Measurements from ENCODE around the gene PODNL1. TPM values are rescaled to one million over a fixed set of nuclear protein-coding genes. Genes with fewer than 3 reads are reported as not detected.

The PODNL1 gene
- total and polyA plus RNA-seq, 2 experiments from 2014 or later = 0.24 TPM; not detected in 1

DNA sequence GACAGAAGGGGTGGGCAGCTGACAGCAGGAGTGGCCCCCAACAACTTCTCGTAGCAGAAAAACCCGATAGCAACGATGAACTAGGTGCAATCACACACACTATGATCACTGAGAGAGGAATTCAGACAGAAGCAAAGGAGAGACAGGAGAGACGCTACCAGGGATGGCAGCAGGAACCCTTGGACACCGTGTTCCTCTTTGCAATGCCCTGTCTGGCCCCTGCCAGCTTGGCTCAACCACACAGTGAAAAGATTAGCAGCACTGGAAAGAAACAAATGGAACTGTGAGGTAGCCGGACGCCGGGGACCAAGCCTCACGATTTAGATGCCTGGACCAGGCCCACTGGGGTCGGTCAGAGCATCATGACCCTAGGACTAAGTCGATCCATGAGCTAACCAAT lies 37.7 kb upstream of the PODNL1 start:
- Mint-ChIP-seq H3K27me3 (ENCODE audit: insufficient read depth, low read depth, poor library complexity) (peaks cover 11% of the 10 kb centered on the region), H3K4me1 (peaks cover 18% of the 10 kb centered on the region), H3K4me3 (no peak overlapping the region; the same call in 2 of the 3 replicates), H3K9me3 (no peaks in the 10 kb centered on the region), H3K36me3 (ENCODE audit: low read depth) (peaks cover 3% of the 10 kb centered on the region; the same call in 1 of the 3 replicates), H3K27ac (no peak overlapping the region)
- H3K27ac ChIP-seq (ENCODE audit: low read depth) = no peak overlapping the region
- no peak overlapping the region for H3K4me3 ChIP-seq
- H3F3A ChIP-seq (replicated peaks; ENCODE audit: low read depth) = no peaks in the 10 kb centered on the region
- no peak overlapping the region for H3K4me2 ChIP-seq
- TF ChIP-seq JUNB (IDR thresholded peaks at IDR 0.05; ENCODE audit: unreplicated experiment) = no peak
- no peak for TF ChIP-seq STAT1 (IDR thresholded peaks at IDR 0.05; ENCODE audit: unreplicated experiment)
- no peak for TF ChIP-seq CREB1 (CRISPR knock-in tag; IDR thresholded peaks at IDR 0.05; ENCODE audit: low read depth)
- TF ChIP-seq EZH2 (IDR thresholded peaks at IDR 0.05; ENCODE audit: low read depth, unreplicated experiment) = no peak
- no peak for TF ChIP-seq EZH2phosphoT487 (IDR thresholded peaks at IDR 0.05; ENCODE audit: unreplicated experiment)
- no peak for TF ChIP-seq ZNF331 (CRISPR knock-in tag; IDR thresholded peaks at IDR 0.05; ENCODE audit: low read depth)
- TF ChIP-seq ZNF114 (CRISPR knock-in tag; IDR thresholded peaks at IDR 0.05) = no peak
- no peak for TF ChIP-seq ZNF462 (CRISPR knock-in tag; IDR thresholded peaks at IDR 0.05)
- TF ChIP-seq, protein P1, sequence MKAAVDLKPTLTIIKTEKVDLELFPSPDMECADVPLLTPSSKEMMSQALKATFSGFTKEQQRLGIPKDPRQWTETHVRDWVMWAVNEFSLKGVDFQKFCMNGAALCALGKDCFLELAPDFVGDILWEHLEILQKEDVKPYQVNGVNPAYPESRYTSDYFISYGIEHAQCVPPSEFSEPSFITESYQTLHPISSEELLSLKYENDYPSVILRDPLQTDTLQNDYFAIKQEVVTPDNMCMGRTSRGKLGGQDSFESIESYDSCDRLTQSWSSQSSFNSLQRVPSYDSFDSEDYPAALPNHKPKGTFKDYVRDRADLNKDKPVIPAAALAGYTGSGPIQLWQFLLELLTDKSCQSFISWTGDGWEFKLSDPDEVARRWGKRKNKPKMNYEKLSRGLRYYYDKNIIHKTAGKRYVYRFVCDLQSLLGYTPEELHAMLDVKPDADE (IDR thresholded peaks at IDR 0.05) = no peak
- TF ChIP-seq, protein P2, sequence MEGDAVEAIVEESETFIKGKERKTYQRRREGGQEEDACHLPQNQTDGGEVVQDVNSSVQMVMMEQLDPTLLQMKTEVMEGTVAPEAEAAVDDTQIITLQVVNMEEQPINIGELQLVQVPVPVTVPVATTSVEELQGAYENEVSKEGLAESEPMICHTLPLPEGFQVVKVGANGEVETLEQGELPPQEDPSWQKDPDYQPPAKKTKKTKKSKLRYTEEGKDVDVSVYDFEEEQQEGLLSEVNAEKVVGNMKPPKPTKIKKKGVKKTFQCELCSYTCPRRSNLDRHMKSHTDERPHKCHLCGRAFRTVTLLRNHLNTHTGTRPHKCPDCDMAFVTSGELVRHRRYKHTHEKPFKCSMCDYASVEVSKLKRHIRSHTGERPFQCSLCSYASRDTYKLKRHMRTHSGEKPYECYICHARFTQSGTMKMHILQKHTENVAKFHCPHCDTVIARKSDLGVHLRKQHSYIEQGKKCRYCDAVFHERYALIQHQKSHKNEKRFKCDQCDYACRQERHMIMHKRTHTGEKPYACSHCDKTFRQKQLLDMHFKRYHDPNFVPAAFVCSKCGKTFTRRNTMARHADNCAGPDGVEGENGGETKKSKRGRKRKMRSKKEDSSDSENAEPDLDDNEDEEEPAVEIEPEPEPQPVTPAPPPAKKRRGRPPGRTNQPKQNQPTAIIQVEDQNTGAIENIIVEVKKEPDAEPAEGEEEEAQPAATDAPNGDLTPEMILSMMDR (conservative IDR thresholded peaks at IDR 0.05; ENCODE audit: low read depth in 2 of 2) = no peak
- no peak for TF ChIP-seq POLR2AphosphoS5 (IDR thresholded peaks at IDR 0.05; ENCODE audit: low read depth)
- TF ChIP-seq REST (IDR thresholded peaks at IDR 0.05; ENCODE audit: unreplicated experiment) = no peak
- no peak for TF ChIP-seq NANOG (IDR thresholded peaks at IDR 0.05; ENCODE audit: borderline replicate concordance)
- no peak overlapping the region for H2AFZ ChIP-seq
- no peaks in the 10 kb centered on the region for H3K79me2 ChIP-seq (replicated peaks; ENCODE audit: insufficient read depth)
- no peaks in the 10 kb centered on the region for H3K27me3 ChIP-seq (ENCODE audit: insufficient read depth)
- H3K36me3 ChIP-seq (ENCODE audit: insufficient read depth) = no peaks in the 10 kb centered on the region
- H3K4me1 ChIP-seq (ENCODE audit: insufficient read depth) = peaks cover 23% of the 10 kb centered on the region
- ATAC-seq (no peak), DNase-seq (ENCODE audit: low spot score) (no peak)
- no peaks in the 10 kb centered on the region for H3K9me2 ChIP-seq (ENCODE audit: insufficient read depth)
- H4K20me1 ChIP-seq (replicated peaks; ENCODE audit: insufficient read depth) = no peaks in the 10 kb centered on the region
